Loucy (cell line): Measurements from ENCODE around the gene ZFAND3.

Experiments
- EZH2phosphoT487 ChIP-seq: fragments of 200-600 bp; IDR thresholded peaks from 2 replicates; pipeline ENCODE4 v1.6.1; 2018; ENCODE audit warnings: antibody characterized with exemption, mild to moderate bottlenecking, moderate library complexity, borderline replicate concordance
- TF ChIP-seq, protein P1 (sequence below): fragments of 200-600 bp; sonication (generic); conservative IDR thresholded peaks from 2 replicates; pipeline ENCODE4 v1.5.1; 2014; ENCODE audit warnings: mild to moderate bottlenecking, antibody characterized with exemption, low read length

- TF ChIP-seq, protein P1, sequence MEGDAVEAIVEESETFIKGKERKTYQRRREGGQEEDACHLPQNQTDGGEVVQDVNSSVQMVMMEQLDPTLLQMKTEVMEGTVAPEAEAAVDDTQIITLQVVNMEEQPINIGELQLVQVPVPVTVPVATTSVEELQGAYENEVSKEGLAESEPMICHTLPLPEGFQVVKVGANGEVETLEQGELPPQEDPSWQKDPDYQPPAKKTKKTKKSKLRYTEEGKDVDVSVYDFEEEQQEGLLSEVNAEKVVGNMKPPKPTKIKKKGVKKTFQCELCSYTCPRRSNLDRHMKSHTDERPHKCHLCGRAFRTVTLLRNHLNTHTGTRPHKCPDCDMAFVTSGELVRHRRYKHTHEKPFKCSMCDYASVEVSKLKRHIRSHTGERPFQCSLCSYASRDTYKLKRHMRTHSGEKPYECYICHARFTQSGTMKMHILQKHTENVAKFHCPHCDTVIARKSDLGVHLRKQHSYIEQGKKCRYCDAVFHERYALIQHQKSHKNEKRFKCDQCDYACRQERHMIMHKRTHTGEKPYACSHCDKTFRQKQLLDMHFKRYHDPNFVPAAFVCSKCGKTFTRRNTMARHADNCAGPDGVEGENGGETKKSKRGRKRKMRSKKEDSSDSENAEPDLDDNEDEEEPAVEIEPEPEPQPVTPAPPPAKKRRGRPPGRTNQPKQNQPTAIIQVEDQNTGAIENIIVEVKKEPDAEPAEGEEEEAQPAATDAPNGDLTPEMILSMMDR: no peak
- TF ChIP-seq EZH2phosphoT487: no peak
Measured at GRCh38 chr6:38160831-38161230, 341.3 kb downstream of the ZFAND3 start.
